Upper lobe of left lung (tissue), 4 donors: ENCODE results near the gene TMPRSS5.

Experiments used
- POLR2A ChIP-seq, 4 donors: fragments of 450-650 bp; IDR thresholded peaks; one replicate each; pipeline ENCODE4 v1.5.1; 2016 to 2017; ENCODE audit warnings: antibody characterized with exemption in 4 of 4, mild to moderate bottlenecking in 2 of 4
- POLR2AphosphoS5 ChIP-seq, 2 donors: sonication (generic); formaldehyde crosslinking; IDR thresholded peaks; one replicate each; pipeline ENCODE4 v1.5.1; 2017; ENCODE audit warnings: antibody characterized with exemption in 2 of 2

GRCh38 chr11:113667801-113668200 is 38.3 kb downstream of the TMPRSS5 start:
- TF ChIP-seq POLR2A (IDR thresholded peaks at IDR 0.05) (no peak), POLR2AphosphoS5 (IDR thresholded peaks at IDR 0.05) (no peak)
